Measurements from ENCODE around the gene SNX20.

DNA sequence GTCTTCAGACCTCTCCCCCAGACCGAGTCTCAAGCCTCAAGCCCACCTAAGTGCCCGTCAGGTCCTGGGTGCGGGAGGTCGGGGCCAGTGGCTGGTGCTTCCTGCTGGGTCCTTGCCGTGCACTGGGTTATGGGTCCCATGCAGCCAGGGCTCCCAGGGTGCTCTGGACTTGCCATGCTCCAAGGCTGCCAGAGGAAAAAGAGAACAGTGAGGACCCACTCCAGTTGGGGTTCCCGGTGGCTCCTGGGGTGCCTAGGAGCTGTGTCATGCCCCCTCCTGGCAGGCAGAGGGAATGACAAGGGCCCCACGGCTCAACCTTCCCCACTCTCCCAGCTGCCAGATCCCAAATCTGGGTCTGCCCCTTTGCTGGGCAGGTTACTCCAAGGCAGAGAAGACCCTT is 3.8 kb downstream of the SNX20 start:
- TF ChIP-seq CTCF (IDR thresholded peaks at IDR 0.05) (no peak), POLR2AphosphoS5 (IDR thresholded peaks at IDR 0.05) (no peak)

All from prostate gland (tissue), 2 donors.